GM12872 (cell line): ENCODE results near the gene SSBP4.

Experiments used
- TF ChIP-seq, protein P1 (sequence below): IDR thresholded peaks from 3 replicates; pipeline ENCODE4 v1.5.1; 2011; ENCODE audit warnings: low read depth, mild to moderate bottlenecking, low read length, moderate library complexity; ENCODE audit not compliant: insufficient read depth

SSBP4 gene

DNA sequence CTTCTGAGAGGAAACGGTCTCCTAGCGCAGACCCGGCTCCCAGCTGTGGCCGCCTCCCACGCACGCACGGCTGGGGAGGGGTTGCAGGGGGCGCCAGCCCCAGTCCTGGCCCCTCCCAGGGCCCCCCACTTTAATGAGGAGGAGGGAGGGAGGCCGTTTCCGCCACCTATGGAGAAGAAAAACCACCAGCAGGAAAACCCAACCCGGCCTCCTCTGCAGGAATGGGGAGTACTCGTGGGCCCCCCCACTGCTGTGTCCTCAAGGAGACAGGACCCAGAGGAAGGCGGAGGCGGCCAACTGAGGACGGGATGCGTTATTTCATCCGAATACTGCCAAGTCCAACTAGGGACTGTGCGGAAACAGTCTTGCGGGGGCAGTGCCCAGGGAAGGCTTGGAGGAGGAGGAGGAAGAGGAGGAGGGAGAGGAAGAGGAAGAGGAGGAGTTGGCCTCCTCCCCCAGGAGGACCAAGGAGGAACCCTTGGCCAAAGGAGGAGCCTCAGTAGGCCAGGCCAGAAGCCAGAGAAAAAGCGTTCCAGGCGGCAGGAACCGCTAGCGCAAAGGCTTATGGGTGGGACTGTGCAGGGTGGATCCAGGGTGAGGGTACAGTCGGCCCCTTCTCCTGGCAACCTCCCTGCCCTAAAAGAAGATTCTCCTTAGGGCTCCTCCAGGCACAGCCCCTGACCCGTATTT, 3.9 kb upstream of the SSBP4 start:
- TF ChIP-seq, protein P1, sequence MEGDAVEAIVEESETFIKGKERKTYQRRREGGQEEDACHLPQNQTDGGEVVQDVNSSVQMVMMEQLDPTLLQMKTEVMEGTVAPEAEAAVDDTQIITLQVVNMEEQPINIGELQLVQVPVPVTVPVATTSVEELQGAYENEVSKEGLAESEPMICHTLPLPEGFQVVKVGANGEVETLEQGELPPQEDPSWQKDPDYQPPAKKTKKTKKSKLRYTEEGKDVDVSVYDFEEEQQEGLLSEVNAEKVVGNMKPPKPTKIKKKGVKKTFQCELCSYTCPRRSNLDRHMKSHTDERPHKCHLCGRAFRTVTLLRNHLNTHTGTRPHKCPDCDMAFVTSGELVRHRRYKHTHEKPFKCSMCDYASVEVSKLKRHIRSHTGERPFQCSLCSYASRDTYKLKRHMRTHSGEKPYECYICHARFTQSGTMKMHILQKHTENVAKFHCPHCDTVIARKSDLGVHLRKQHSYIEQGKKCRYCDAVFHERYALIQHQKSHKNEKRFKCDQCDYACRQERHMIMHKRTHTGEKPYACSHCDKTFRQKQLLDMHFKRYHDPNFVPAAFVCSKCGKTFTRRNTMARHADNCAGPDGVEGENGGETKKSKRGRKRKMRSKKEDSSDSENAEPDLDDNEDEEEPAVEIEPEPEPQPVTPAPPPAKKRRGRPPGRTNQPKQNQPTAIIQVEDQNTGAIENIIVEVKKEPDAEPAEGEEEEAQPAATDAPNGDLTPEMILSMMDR: no peak

DNA sequence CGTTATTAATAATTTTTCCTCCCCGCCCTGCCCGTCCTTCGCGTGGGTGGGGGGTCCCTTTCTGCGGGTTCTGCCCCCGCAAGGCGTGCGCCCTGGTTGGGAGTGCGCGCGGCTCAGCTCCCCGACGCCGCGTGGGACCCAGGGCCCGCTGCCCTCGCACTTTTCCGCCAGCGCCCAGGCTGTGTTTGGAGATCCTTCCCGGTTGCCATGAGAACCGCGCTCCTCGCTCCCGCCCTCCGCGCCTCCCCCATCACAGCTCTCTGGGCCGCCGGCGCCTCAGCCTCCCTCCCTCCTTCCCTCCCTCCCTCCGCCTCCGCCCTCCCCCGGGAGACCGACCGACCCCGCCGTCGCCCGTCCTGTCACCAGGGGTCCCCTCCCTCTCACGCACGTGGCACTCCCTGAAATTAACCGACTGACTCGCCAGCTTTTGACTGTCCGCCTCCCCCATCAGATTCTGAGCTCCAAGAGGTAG, 2.4 kb upstream of the SSBP4 start:
- TF ChIP-seq, protein P1: no peak

DNA sequence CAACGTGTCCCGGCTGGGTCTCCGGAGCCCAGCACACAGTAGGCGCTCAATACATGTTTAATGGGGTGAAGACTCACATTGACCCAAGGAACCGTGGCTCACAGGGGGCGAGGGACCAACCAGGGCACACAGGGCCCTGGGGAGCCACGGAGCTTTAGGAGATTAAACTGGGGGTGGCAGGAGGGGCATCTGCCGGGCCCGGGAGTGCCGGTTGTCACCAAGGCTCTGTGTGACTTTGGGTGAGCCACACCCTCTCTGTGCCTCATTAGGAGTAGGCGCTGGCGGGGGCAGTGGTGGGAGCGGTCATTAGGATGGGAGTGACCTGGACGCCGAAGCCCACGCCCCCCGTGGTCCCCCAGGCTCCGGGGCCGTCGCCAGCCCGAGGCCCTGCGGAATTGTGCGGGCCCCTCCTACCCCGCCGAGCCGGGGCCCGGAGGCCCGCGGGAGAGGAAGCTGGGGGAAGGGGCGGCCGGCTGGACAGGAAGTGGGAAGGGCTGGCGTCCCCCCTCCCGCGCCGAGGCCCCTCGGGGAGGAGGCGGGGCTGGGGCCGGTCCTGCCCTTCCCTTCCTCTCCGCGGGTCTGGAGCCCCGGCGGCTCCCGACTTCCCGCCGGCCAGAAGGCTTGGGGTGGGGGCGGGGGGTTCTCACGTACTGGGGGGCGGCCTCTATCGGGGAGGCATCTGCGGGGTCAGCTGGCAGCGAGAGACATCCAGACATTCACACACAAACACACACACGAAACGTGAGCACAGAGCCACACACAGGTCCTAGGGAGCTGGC, 1.8 kb upstream of the SSBP4 start:
- TF ChIP-seq, protein P1: no peak

DNA sequence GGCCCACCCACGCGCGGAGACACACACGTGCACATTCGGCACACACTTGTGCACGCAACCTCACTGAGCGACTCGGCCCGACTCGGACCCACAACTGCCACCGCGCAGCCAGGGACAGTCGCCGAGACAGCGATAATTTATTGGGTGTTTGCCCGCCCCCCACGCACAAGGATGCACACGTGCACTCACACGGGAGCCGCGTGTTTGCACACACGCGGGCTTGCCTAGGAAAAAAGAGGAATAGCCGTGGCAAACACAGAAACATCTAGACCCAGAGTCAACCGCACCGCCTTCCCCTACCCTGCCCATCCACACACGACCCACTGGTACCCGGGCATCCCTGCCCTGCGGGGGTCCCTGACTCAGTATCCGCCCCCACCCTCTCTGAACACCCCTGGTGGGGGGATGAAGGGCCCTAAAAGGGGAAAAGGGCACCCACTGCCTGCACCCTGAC, 1.1 kb upstream of the SSBP4 start:
- TF ChIP-seq, protein P1: no peak

DNA sequence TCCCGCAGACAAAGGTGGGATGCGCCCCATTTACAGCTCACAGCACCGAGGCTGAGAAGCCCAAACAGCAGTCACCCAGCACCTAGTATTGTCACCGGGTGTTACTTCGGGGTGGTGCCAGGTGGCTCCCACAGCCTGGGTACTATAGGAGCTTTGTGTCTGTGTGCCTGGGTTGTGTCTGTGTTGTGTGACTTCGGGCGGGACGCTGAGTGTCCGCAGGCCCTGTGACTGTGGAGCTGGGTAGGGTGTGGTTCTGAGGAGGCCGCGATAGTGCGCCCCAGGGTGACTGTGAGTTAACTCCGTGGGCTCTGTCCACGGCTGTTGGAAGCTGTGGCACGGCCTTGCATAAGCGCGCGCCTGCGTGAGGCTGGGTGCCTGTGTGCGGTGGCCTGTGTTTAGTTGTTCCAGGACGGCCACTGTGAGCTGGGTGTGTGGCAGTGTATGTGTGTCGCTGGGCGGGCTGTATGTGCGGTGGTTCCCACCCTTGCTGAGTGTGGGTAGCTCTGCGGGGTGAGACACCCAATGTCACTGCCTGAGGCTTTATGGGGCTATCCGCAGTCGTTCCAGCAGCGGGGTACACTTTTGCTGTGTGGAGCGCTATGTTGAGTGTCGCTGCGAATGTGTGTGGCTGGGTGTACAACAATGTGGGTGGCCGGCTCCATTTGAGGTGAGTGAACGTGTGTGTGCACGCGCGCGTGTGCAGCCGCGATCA, 559 bp upstream of the SSBP4 start:
- TF ChIP-seq, protein P1: no peak

DNA sequence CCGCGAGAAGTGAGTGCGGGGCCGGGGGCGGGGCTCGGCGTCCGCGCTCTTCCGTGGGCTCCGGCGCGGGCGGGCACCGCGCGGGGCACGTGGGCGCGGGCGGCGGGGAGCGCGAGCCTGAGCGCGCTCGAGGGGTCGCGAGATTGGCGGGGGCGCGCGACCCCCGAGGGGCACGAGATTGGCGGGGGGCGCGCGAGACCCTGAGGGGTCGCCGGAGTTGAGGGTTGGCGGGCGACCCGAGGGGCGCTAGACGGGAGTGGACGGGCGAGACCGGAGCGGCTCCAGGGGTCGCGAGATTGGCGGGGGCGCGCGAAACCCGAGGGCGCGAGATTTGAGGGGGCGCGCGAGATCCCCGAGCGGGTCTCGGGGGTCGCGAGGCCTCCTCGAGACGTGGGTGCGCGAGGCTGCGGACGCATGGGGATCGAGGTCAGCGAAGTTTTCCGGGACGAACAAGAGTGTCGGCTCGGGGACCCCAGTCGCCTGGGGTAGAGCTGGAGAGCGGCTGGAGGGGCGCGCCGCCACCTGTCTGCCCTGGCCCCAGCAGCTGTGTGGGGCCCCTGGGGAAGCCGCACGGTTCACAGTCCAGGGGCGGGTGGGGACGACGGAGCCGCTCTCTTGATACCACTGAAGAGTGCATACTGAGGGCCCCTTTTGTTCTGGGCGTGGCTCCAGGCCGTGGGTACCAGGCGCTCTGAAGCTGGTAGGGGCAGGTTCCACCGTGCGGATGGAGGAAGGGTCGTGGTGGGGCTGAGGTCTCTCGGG, 682 bp downstream of the SSBP4 start:
- TF ChIP-seq, protein P1: no peak

DNA sequence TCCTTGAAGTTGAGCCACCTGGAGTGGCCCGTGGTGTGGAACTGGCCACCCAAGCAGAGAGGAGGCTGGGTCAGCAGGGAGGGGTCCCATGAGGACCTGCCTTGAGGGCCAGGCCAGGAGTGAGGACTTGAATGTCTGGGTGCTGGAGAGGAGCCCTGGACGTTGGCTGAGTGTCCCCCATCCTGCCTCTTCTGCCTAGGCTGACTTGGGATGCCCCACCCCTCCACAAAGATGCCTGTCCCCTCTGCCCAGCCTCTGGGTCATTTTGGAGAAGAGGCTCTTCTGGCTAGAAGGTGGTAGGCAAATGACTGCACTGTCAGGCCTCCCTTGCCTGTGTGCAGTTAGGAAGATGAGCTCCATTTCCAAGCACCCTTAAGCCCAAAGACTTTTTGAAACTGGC, 1.7 kb downstream of the SSBP4 start:
- TF ChIP-seq, protein P1: no peak
